Hepatocyte (in vitro differentiated cells): ENCODE results near the gene CDK5R1. TPM values are rescaled to one million over a fixed set of nuclear protein-coding genes. Genes with fewer than 3 reads are reported as not detected.
"Not testable (repeated sequence)": the region's sequence is repeated elsewhere in the genome, so short reads cannot be mapped to it uniquely, and the experiment has no call there.

Source experiments
- DNase-seq: peaks from one replicate; pipeline ENCODE4 v3.0.0-alpha.2; 2016; ENCODE audit warnings: low spot score
- H2AFZ ChIP-seq: fragments of 200-600 bp; sonication (generic); 2 replicates; pipeline ENCODE4 v1.6.0; 2016; ENCODE audit warnings: antibody characterized with exemption, mild to moderate bottlenecking
- H3K27ac ChIP-seq: fragments of 200-600 bp; sonication (generic); 2 replicates; pipeline ENCODE4 v1.5.1; 2016; ENCODE audit warnings: mild to moderate bottlenecking
- H3K27me3 ChIP-seq: fragments of 200-600 bp; sonication (generic); 2 replicates; pipeline ENCODE4 v1.6.1; 2016
- H3K36me3 ChIP-seq: fragments of 200-600 bp; sonication (generic); replicated peaks from 2 replicates; pipeline ENCODE4 v1.5.1; 2016; ENCODE audit warnings: low read depth; ENCODE audit not compliant: insufficient read depth
- H3K4me1 ChIP-seq: fragments of 200-600 bp; sonication (generic); 2 replicates; pipeline ENCODE4 v1.5.1; 2016; ENCODE audit warnings: mild to moderate bottlenecking, moderate library complexity; ENCODE audit not compliant: insufficient read depth
- H3K4me2 ChIP-seq: fragments of 200-600 bp; sonication (generic); 2 replicates; pipeline ENCODE4 v1.6.0; 2016
- H3K4me3 ChIP-seq: fragments of 200-600 bp; sonication (generic); 2 replicates; pipeline ENCODE4 v1.5.1; 2016; ENCODE audit warnings: mild to moderate bottlenecking
- H3K79me2 ChIP-seq: fragments of 200-600 bp; sonication (generic); 2 replicates; pipeline ENCODE4 v1.6.0; 2017; ENCODE audit warnings: mild to moderate bottlenecking
- H3K9me2 ChIP-seq: fragments of 200-600 bp; sonication (generic); replicated peaks from 2 replicates; pipeline ENCODE4 v1.6.0; 2017; ENCODE audit warnings: mild to moderate bottlenecking; ENCODE audit not compliant: insufficient read depth
- H3K9me3 ChIP-seq: fragments of 200-600 bp; sonication (generic); 2 replicates; pipeline ENCODE4 v1.5.1; 2016; ENCODE audit warnings: low read depth, mild to moderate bottlenecking
- H4K20me1 ChIP-seq: fragments of 200-600 bp; sonication (generic); 2 replicates; pipeline ENCODE4 v1.6.0; 2016; ENCODE audit warnings: mild to moderate bottlenecking; ENCODE audit not compliant: insufficient read depth, poor library complexity, severe bottlenecking
- EZH2 ChIP-seq: fragments of 200-600 bp; sonication (generic); IDR thresholded peaks from 2 replicates; pipeline ENCODE4 v1.6.1; 2016; ENCODE audit warnings: antibody characterized with exemption, mild to moderate bottlenecking, borderline replicate concordance
- EZH2phosphoT487 ChIP-seq: fragments of 200-600 bp; sonication (generic); IDR thresholded peaks from one replicate; pipeline ENCODE4 v1.6.1; 2018; ENCODE audit warnings: antibody characterized with exemption, mild to moderate bottlenecking, low read depth, moderate library complexity; ENCODE audit not compliant: unreplicated experiment, severe bottlenecking
- WGBS: methylation state at CpG from one replicate; pipeline ENCODE4 v1.1.6; 2016; ENCODE audit warnings: low lambda C conversion rate; ENCODE audit errors: missing lambda C conversion rate; 5-methylcytosine and 5-hydroxymethylcytosine counted together
- polyA plus RNA-seq: library from polyadenylated mRNA; unstranded; fragments of >200 nt; fragmentation: Nextera tagmentation; extraction: Ambion mirVana; gene quantifications from 2 replicates; pipeline ENCODE4 v1.2.1, GENCODE V29; 2016
- total RNA-seq: library from RNA; depleted of rRNA; stranded (reverse); fragments of >200 nt; gene quantifications from 2 replicates; pipeline ENCODE4 v1.2.3, GENCODE V29; 2014
- TF ChIP-seq, protein P1 (sequence below): fragments of 200-600 bp; sonication (generic); IDR thresholded peaks from 2 replicates; pipeline ENCODE4 v1.5.1; 2016; ENCODE audit warnings: antibody characterized with exemption, mild to moderate bottlenecking; ENCODE audit not compliant: poor library complexity

The CDK5R1 gene
- total and polyA plus RNA-seq, 2 experiments from 2014 or later = 0.80 to 1.1 TPM

DNA sequence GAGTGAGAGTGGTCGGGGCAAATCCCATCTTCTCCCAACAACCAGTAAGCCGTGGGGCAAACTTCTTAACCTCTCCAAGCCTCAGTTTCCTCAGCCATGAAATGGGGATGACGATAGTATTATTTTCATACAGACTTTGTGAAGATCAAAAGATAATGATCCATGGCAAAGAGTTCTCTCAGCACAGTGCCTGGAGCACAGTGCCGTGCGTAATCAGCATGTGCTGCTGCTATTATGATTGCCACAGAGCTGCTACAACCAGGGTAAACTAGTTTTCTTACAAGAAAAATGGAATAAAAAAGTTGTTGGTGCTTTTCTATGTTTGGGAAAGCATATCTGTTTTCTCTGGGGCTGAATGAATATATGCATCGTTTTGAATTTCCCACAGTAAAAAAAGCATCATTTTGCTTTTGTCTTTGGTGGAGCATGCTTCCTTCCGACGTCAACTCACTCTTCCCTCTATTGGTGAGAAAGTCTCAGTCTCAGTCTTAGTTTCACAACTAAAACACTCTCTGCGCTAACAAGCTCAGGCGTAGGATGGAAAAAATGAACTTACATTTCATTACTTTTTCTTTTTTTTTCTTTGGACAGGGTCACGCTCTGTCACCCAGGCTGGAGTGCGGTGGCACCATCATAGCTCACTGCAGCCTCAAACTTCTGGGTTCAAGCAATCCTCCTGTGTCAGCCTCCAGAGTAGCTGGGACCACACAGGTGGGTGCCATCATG, 37.2 kb downstream of the CDK5R1 start:
- no peaks in the 10 kb centered on the region for H3K36me3 ChIP-seq
- no peaks in the 10 kb centered on the region for H3K79me2 ChIP-seq
- peaks cover 11% of the 10 kb centered on the region for H3K4me1 ChIP-seq
- no peak for DNase-seq
- no peaks in the 10 kb centered on the region for H3K27me3 ChIP-seq
- H3K9me3 ChIP-seq = no peaks in the 10 kb centered on the region
- TF ChIP-seq, protein P1, sequence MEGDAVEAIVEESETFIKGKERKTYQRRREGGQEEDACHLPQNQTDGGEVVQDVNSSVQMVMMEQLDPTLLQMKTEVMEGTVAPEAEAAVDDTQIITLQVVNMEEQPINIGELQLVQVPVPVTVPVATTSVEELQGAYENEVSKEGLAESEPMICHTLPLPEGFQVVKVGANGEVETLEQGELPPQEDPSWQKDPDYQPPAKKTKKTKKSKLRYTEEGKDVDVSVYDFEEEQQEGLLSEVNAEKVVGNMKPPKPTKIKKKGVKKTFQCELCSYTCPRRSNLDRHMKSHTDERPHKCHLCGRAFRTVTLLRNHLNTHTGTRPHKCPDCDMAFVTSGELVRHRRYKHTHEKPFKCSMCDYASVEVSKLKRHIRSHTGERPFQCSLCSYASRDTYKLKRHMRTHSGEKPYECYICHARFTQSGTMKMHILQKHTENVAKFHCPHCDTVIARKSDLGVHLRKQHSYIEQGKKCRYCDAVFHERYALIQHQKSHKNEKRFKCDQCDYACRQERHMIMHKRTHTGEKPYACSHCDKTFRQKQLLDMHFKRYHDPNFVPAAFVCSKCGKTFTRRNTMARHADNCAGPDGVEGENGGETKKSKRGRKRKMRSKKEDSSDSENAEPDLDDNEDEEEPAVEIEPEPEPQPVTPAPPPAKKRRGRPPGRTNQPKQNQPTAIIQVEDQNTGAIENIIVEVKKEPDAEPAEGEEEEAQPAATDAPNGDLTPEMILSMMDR = no peak
- no peak for TF ChIP-seq EZH2
- TF ChIP-seq EZH2phosphoT487 = no peak
- H4K20me1 ChIP-seq = no peaks in the 10 kb centered on the region
- H3K9me2 ChIP-seq = no peaks in the 10 kb centered on the region
- no peak overlapping the region for H2AFZ ChIP-seq
- H3K27ac ChIP-seq = no peak overlapping the region
- no peak overlapping the region for H3K4me2 ChIP-seq
- no peak overlapping the region for H3K4me3 ChIP-seq
- 96% methylated on average over 12 of the region's 12 CpGs for WGBS

- H3K27ac ChIP-seq, DNase-seq, H3K9me2 ChIP-seq, H3K36me3 ChIP-seq, H4K20me1 ChIP-seq, H3K4me1 ChIP-seq, H3K4me2 ChIP-seq, H3K79me2 ChIP-seq, H3K27me3 ChIP-seq, H3K4me3 ChIP-seq, H2AFZ ChIP-seq, H3K9me3 ChIP-seq: not testable (repeated sequence)
- WGBS = 92% methylated on average over 6 of the region's 6 CpGs
These were observed 37.7 kb downstream of the CDK5R1 start for GRCh38 chr17:32524553-32524880.

- DNase-seq = no peak
- TF ChIP-seq, protein P1 = no peak
- TF ChIP-seq EZH2phosphoT487 (no peak), EZH2 (no peak)
- Histone ChIP-seq H3K4me3 (no peak overlapping the region), H3K27me3 (no peaks in the 10 kb centered on the region), H3K36me3 (no peaks in the 10 kb centered on the region), H2AFZ (no peak overlapping the region), H3K9me2 (no peaks in the 10 kb centered on the region), H3K4me1 (peaks cover 4% of the 10 kb centered on the region), H3K27ac (no peak overlapping the region), H4K20me1 (no peaks in the 10 kb centered on the region), H3K79me2 (no peaks in the 10 kb centered on the region), H3K9me3 (no peaks in the 10 kb centered on the region), H3K4me2 (no peak overlapping the region)
- WGBS = 44% methylated on average over 4 of the region's 4 CpGs
These were observed 38.3 kb downstream of the CDK5R1 start for GRCh38 chr17:32525122-32525521.

DNA sequence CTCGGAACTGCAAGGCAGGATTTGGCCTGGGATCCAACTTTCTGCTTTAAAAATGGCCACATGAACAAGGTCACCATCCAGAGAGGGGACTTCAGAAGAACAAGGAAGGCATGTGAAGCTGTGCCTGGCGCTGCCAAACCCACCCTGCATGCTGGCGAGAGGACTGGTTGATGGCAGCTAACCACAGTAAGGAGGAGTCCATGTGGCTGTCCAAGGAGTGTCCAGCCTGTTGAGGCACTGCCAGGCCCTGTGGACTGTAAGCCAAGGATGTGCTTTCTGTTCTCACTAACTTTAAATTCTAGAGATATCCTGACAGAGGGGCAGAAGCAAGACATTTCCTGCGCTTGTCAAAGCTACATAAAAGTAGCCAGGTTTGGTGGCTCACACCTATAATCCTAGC, 40.4 kb downstream of the CDK5R1 start:
- no peaks in the 10 kb centered on the region for H3K27me3 ChIP-seq
- H3K9me3 ChIP-seq = no peaks in the 10 kb centered on the region
- no peak for DNase-seq
- 86% methylated on average over 4 of the region's 4 CpGs for WGBS
- H3K27ac ChIP-seq = no peak overlapping the region
- no peaks in the 10 kb centered on the region for H3K9me2 ChIP-seq
- H3K4me1 ChIP-seq = no peaks in the 10 kb centered on the region
- H2AFZ ChIP-seq = no peak overlapping the region
- H4K20me1 ChIP-seq = no peaks in the 10 kb centered on the region
- H3K79me2 ChIP-seq = no peaks in the 10 kb centered on the region
- no peak overlapping the region for H3K4me3 ChIP-seq
- TF ChIP-seq EZH2phosphoT487 = no peak
- TF ChIP-seq, protein P1 = no peak
- TF ChIP-seq EZH2 = no peak
- H3K4me2 ChIP-seq = no peak overlapping the region
- H3K36me3 ChIP-seq = no peaks in the 10 kb centered on the region
